Cardiac muscle cell (in vitro differentiated cells and primary cell): ENCODE measurements around the gene TTC28. TPM values are rescaled to one million over a fixed set of nuclear protein-coding genes. Genes with fewer than 3 reads are reported as not detected.

ENCODE experiments used
- DNase-seq, 2 donors: peaks; one replicate each; pipeline versions ENCODE4 v3.0.0 to v3.0.0-alpha.2; 2010 to 2017; ENCODE audit warnings: low read depth in 1 of 2, low spot score in 1 of 2
- H3K27ac ChIP-seq: fragments of 200-600 bp; sonication (generic); 2 replicates; pipeline ENCODE4 v1.5.1; 2016
- H3K27me3 ChIP-seq: fragments of 200-600 bp; sonication (generic); 2 replicates; pipeline ENCODE4 v1.6.0; 2016; ENCODE audit warnings: control low read depth
- H3K36me3 ChIP-seq: fragments of 200-600 bp; sonication (generic); 2 replicates; pipeline ENCODE4 v1.5.1; 2016; ENCODE audit warnings: control low read depth
- H3K4me1 ChIP-seq: fragments of 200-600 bp; sonication (generic); 2 replicates; pipeline ENCODE4 v1.8.1; 2017; ENCODE audit warnings: low read depth, mild to moderate bottlenecking, mixed run types
- H3K4me3 ChIP-seq: fragments of 200-600 bp; sonication (generic); 2 replicates; pipeline ENCODE4 v1.5.1; 2016; ENCODE audit warnings: mild to moderate bottlenecking
- H3K9me3 ChIP-seq: fragments of 200-600 bp; sonication (generic); 2 replicates; pipeline ENCODE4 v1.5.1; 2017; ENCODE audit warnings: low read depth, mild to moderate bottlenecking, control low read depth
- CTCF ChIP-seq: IDR thresholded peaks from 2 replicates; pipeline ENCODE4 v1.5.1; 2012; ENCODE audit warnings: low read depth, mild to moderate bottlenecking, low read length
- polyA plus RNA-seq: library from polyadenylated mRNA; unstranded; fragments of >200 nt; fragmentation: Nextera tagmentation; extraction: Ambion mirVana; gene quantifications from 2 replicates; pipeline ENCODE4 v1.2.1, GENCODE V29; 2016
- total RNA-seq: library from RNA; depleted of rRNA; stranded (reverse); fragments of >200 nt; gene quantifications from 2 replicates; pipeline ENCODE4 v1.2.3, GENCODE V29; 2016

TTC28 gene
- total and polyA plus RNA-seq, 2 experiments from 2014 or later, result 27.3 to 109 TPM

- no peak overlapping the region for H3K4me3 ChIP-seq
- peak; percentile 12 to 93 for DNase-seq
- no peak overlapping the region for H3K27ac ChIP-seq
- peaks cover 7% of the 10 kb centered on the region for H3K4me1 ChIP-seq
- no peaks in the 10 kb centered on the region for H3K36me3 ChIP-seq
- no peaks in the 10 kb centered on the region for H3K9me3 ChIP-seq
- no peak for TF ChIP-seq CTCF
- H3K27me3 ChIP-seq, result no peaks in the 10 kb centered on the region
Measured at GRCh38 chr22:28299753-28300152, 379.9 kb downstream of the TTC28 start.

GRCh38 chr22:28299309-28299708, 380.3 kb downstream of the TTC28 start:
- no peaks in the 10 kb centered on the region for H3K9me3 ChIP-seq
- DNase-seq, result no peak
- no peak for TF ChIP-seq CTCF
- H3K4me1 ChIP-seq, result peaks cover 7% of the 10 kb centered on the region
- no peaks in the 10 kb centered on the region for H3K27me3 ChIP-seq
- no peak overlapping the region for H3K27ac ChIP-seq
- no peak overlapping the region for H3K4me3 ChIP-seq
- no peaks in the 10 kb centered on the region for H3K36me3 ChIP-seq

- no peak for TF ChIP-seq CTCF
- no peak overlapping the region for H3K27ac ChIP-seq
- DNase-seq, result peak in 1 of 2 donors; percentile 12
Measured at GRCh38 chr22:28297504-28297903, 382.1 kb downstream of the TTC28 start.

GRCh38 chr22:28296452-28296851, 383.2 kb downstream of the TTC28 start:
- Histone ChIP-seq H3K4me3 (no peak overlapping the region), H3K27ac (no peak overlapping the region), H3K27me3 (no peaks in the 10 kb centered on the region), H3K4me1 (peaks cover 7% of the 10 kb centered on the region), H3K9me3 (no peaks in the 10 kb centered on the region), H3K36me3 (no peaks in the 10 kb centered on the region)
- TF ChIP-seq CTCF, result no peak
- DNase-seq, result no peak

More at GRCh38 chr22:28297504-28297903, 382.1 kb downstream of the TTC28 start:
- Histone ChIP-seq H3K36me3 (no peaks in the 10 kb centered on the region), H3K27me3 (no peaks in the 10 kb centered on the region), H3K4me1 (peaks cover 7% of the 10 kb centered on the region), H3K9me3 (no peaks in the 10 kb centered on the region), H3K4me3 (no peak overlapping the region)

- no peak for TF ChIP-seq CTCF
- no peaks in the 10 kb centered on the region for H3K27me3 ChIP-seq
- no peaks in the 10 kb centered on the region for H3K9me3 ChIP-seq
- no peaks in the 10 kb centered on the region for H3K4me1 ChIP-seq
- H3K36me3 ChIP-seq, result no peaks in the 10 kb centered on the region
- no peak overlapping the region for H3K4me3 ChIP-seq
- DNase-seq, result peak in 1 of 2 donors; percentile 21
- no peak overlapping the region for H3K27ac ChIP-seq
Measured at GRCh38 chr22:28283068-28283654, 396.5 kb downstream of the TTC28 start.
